Epidermal melanocyte (primary cell): ENCODE results near the gene METTL2B.
A peak's percentile ranks its signal among the peaks of the same experiment; 100 is the strongest.

Experiments used
- DNase-seq: peaks from one replicate; pipeline ENCODE4 v3.0.0; 2011; ENCODE audit warnings: low spot score; ENCODE audit not compliant: insufficient read length

Gene METTL2B

DNA sequence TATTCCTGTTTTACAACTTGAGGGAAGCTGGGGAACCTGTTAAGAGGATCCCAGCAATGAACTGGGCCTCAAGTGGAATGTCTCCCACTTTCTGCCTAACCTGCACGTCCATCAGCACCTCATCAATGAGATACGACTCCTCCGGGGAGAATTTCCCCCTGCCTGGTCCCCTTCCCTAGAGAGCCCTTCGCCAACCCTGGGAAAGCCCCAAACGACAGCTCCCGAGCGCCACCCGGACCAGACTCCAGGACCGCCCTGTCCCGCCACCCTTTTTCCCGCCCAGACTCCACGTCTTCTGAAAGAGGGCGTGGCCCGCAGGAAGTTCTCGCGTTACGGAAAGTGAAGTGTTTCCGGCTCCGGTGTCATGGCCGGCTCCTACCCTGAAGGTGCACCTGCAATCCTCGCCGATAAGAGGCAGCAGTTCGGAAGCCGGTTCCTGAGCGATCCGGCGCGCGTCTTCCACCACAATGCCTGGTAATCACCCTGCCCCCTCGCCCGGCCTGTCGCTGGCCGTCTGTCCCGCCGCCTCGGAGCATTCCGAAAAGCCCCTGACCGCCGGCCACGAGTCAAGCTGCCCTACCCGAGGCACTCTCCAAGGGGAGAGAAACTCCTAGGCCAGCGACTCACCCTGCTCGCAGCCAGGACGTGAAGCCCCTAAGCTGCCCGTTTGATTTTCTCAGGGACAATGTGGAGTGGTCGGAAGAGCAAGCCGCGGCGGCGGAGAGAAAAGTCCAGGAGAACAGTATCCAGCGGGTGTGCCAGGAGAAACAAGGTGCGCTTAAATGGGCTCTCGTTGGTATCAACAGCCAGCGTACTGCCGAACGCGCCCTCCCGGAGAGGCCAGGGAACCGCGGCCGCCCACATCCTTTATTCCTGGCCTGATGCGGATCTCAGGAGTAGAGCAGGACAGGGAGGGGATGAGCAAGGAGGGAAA lies at the start of gene METTL2B:
Gene METTL2B (plus strand): TSS at position 347 of the 934 bp plus-strand sequence. CDS start 18 bp downstream, at position 365.
- peak; percentile 75 for DNase-seq

DNA sequence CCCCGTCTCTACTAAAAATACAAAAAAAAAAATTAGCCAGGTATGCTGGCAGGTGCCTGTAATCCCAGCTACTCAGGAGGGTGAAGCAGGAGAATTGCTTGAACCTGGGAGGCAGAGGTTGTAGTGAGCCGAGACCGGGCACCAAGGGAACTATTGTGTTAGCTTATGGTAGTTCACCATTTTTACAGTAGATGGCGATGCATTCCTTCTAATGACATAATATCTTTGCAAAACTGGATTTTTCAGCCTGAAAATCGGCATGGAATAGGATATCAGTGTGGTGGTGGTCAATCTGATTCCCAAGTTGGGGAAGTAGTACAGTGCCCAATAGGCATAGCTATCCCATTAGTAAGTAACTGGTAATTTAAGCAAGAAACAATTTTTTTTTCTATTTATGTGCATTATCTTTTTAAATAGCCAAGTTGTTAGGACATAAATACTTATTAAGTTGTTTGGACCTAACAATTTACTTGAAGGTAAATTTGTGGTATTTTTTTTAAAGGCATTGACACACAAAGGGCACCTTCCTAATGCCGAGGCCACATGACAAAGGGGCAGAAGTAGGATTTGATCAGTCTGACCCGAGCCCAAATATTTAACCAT lies 49.2 kb upstream of the METTL2B start:
- no peak for DNase-seq

DNA sequence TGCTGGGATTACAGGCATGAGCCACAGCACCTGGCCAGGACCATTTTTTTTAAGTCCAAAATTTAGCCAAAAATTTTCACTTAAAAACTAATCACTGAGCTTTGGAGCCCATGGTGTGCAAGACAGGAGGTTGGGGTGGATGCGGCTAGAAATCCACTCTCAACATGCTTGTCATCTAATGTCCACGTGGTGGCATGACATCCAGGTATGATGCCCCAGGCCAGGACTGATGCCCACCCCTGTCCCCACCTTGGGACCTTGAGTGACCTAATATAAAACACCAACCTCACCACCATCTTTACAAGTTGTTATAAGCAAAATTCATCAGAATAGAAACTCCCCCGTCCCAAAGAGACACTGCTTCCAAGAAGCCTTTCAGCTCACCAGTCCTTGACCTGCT lies 46.3 kb upstream of the METTL2B start:
- no peak for DNase-seq

DNA sequence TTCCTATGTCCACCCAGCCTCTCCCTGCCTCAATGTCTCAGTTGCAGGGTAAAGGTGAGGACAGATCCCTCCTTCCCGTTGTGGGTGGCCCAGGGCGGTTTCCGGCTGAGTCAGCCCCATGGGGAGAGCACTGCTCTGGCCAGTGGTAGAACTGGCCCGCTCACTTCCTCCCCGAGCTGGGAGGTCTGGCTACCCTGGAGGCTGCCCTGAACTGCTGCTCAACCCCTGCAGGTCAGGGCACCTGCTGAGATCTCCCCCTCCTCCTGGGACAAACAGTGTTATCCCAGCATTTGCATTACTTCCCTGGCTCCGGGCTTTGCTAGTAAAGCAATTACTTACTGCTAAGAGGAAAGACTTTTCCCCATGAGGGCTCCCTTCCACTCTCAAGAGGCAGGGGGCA lies 45.3 kb upstream of the METTL2B start:
- DNase-seq, result no peak

GRCh38 chr7:128431754-128432153 lies 44.8 kb upstream of the METTL2B start:
- DNase-seq, result no peak

DNA sequence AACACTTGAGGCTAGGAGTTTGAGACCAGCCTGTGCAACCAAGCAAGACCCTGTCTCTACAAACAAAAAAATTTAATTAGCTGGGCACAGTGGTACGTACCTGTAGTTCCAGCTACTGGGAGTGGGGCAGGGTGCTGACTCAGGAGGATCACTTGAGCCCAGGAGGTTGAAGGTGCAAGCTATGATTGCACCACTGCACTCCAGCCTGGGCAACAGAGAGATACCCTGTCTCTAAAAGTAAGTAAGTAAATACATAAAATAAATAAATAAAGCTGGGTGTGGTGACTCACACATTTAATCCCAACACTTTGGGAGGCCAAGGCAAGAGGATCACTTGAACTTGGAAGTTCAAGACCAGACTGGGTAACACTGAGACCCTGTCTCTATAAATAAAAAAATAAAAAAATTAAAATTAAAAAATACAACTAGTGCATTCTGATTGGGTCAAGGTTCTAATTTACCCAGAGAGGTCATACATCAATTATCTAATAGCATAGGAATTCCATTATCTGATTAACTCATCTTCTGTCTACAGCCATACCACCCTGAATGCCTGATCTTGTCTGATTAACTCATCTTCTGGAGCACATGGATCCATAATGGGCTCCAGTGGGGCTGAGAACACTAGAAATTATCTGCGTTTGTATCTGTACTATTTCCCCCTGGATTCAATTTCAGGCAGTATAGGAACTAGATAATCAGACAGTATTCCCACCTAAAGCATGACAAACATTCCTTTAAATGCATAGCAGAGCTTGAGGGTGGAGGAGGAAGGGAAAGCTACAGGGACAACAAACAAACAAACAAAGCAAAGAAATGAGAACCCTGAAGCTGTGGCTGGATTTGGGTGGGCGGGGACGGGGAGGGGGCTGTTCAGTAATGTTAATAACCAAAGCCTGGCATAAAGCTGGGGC lies 41.9 kb upstream of the METTL2B start:
- DNase-seq, result no peak

GRCh38 chr7:128435327-128435686 lies 41.2 kb upstream of the METTL2B start:
- no peak for DNase-seq

DNA sequence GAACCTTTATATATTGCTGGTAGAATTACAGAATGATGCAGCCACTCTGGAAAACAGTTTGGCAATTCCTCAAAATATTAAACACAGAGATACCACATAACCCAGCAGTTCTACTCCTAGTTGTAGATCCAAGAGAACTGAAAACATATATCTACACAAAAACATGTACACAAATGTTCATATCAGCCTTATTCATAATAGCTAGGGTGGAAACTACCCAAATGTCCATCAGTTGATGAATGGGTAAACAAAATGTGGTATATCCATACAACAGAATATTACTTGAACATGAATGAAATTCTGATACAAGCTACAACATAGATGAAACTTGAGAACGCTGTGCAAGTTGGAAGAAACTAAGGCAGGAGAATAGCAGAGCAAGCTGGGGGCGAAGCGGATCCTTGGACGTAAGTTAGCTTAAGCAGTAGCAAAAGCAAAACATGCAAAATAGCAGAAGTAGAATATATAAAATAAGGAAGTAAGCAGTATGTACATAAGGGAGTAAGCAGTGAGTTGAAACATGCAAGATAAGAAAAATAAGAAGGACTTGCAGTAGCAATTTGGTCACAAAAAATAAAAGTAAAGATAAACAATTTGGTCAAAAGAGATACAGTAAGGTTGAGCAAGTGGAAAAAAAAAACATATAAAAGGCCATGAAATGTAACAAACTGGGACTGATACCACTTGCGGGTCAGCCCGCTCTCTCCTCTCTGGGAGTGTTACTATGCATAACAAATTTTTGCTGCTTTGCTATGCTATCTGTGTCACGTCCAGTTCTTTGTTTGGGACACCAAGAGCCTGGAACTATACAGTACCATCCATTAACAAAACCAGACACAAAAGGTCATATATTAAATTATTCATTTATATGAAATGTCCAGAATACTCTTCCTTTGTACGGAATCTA lies 38.9 kb upstream of the METTL2B start:
- DNase-seq, result no peak

- DNase-seq, result no peak
Observed at GRCh38 chr7:128442356-128442755, 34.2 kb upstream of the METTL2B start.

DNA sequence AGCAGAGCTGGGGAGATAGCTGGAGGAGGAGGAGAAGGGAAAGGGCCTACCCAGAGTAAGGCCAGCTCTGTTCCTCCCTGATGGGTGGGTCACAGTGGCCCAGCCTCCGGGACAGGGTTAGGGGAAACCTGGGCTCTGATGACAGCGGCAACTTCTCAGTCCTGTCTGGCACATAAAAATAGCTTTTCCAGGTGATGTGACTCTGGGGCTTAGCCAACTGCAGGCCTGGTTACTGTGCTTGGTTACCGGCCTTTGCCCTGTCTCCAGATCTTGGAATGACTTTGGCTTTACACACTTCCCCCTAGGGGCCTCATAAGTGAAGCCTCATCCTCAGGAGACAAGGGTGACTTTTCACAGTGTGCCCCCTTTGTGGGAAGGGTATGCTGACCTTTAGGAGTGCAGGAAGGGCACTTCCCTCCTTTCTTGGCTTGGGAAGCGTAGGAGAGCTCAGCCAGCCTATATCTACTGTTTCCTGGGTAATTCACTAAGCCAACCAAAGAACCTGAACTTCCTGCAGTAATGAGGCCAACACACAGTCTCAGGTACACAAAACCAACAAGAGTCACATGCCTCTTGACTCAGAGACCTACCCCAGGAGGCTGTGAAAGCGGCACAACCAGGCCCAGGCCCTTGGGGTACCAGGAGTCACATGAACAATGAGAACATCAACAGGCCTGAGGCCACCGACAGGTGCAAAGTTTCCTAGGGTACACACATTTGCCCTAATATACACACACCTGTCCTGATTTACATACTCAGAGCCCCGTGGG lies 32.5 kb upstream of the METTL2B start:
- DNase-seq, result no peak

DNA sequence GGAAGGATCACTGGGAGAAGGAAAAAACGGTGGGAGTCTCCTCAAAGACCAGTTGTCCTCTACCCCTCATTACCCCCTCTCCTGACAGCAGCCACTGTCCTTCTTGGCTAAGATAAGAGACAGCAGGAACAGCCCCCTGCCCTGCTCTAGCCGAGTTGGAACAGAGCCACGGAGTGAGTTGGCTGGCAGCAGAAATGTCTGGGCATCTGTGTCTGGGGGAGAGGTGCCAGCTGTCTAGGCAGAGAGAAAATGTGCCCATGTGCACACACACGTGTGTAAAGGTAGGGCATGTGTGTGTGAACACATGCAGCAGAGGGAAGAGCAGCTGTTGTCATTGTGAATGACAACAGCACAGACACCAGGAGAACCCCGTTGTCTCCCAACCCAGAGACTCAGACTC lies 30.2 kb upstream of the METTL2B start:
- DNase-seq, result no peak

DNA sequence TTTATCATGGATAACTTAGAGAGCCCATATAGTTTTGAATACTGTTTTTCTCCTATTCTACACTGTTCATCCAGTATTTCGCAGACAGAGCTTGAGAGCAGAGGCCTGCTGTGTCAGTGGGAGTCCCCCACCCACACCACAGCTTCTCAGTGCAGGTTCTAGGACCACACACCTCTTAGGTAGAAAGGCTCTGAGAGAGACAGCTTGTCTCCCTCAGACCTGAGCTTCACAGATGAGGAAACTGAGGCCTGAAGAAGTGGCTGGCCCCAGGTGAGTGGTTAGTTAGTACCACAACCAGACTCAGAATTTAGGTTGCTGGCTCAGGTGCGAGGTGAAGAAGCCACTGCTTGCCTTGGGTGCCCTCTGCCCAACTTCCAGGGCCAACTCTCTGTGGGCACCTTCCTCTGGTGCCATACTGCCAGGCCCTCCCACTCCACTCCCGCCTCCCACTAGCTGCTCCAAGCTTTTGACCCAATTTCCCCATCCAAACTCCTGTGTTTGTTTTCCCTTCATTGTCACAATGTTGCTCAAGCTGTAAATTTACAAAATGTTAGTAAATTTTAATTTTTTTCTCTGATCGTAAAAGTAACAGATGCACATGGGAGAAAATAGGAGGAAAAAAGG lies 28.5 kb upstream of the METTL2B start:
- DNase-seq, result no peak

- no peak for DNase-seq
Observed at GRCh38 chr7:128448751-128449302, 27.7 kb upstream of the METTL2B start.

GRCh38 chr7:128450409-128450808 lies 26.1 kb upstream of the METTL2B start:
- DNase-seq, result no peak

- DNase-seq, result no peak
Observed at GRCh38 chr7:128450913-128451312, 25.6 kb upstream of the METTL2B start.

GRCh38 chr7:128452552-128452951 lies 24.0 kb upstream of the METTL2B start:
- no peak for DNase-seq

GRCh38 chr7:128453836-128454804 lies 22.4 kb upstream of the METTL2B start:
- DNase-seq, result no peak
